ENCODE measurements around the gene FFAR4. TPM values are rescaled to one million over a fixed set of nuclear protein-coding genes. Genes with fewer than 3 reads are reported as not detected.

The FFAR4 gene
- total and polyA plus RNA-seq, 2 of the 8 experiments (the other 6 are each of a cell fraction or from before 2014, with no cell fraction given): not detected

- peaks cover 10 to 37% (median 29%) of the 10 kb centered on the region in 4 experiments for H3K27me3 ChIP-seq (replicated peaks in 1 of 4; ENCODE audit: control insufficient read depth in 3 of 4, extremely low read depth in 1 of 4, insufficient read depth in 3 of 4, low read length in 3 of 4)
- H2AFZ ChIP-seq (ENCODE audit: low read length): no peak overlapping the region
- no peak overlapping the region for H3K23ac ChIP-seq (ENCODE audit: insufficient read length)
- H2BK120ac ChIP-seq (replicated peaks; ENCODE audit: low read depth, low read length): no peak overlapping the region
- H2AK5ac ChIP-seq (ENCODE audit: low read depth, low read length): no peak overlapping the region
- CTCF ChIA-PET (ENCODE audit: partially characterized antibody): interaction anchor here (0.6 to 1.3 kb wide), 3 partner anchors 17 to 196 kb away, joined by 3 to 4 read pairs (median 3); no protein-coding TSS in a partner anchor
- no peak overlapping the region for H2BK5ac ChIP-seq (ENCODE audit: low read depth, low read length)
- no peak overlapping the region for H3K56ac ChIP-seq (replicated peaks; ENCODE audit: insufficient read length, low read depth, low read length)
- FAIRE-seq (no peak), DNase-seq (ENCODE audit: low read depth in 1 of 2, low spot score in 2 of 2) (no peak)
- no peaks in the 10 kb centered on the region for H3K79me2 ChIP-seq (ENCODE audit: control insufficient read depth in 1 of 2, insufficient read depth in 2 of 2, low read length in 2 of 2)
- no peaks in the 10 kb centered on the region for H4K20me1 ChIP-seq (replicated peaks in 1 of 2; ENCODE audit: control insufficient read depth in 1 of 2, insufficient read depth in 2 of 2, low read length in 2 of 2)
- H3K18ac ChIP-seq (ENCODE audit: extremely low read depth, low read length): no peak overlapping the region
- H3K9me3 ChIP-seq (ENCODE audit: insufficient read depth in 2 of 2, low read depth in 1 of 2, low read length in 1 of 2): no peaks in the 10 kb centered on the region
- no peak overlapping the region for H2BK12ac ChIP-seq (ENCODE audit: low read depth, low read length)
- H3K4me1 ChIP-seq (replicated peaks in 1 of 4; ENCODE audit: control insufficient read depth in 3 of 4, insufficient read depth in 4 of 4, low read length in 3 of 4): peaks cover 0 to 1% (median 0%) of the 10 kb centered on the region in 4 experiments; a peak in 1 of 7 replicates
- H2BK20ac ChIP-seq (ENCODE audit: low read length): no peak overlapping the region
- H3K79me1 ChIP-seq (ENCODE audit: low read depth, low read length): no peaks in the 10 kb centered on the region
- H4K5ac ChIP-seq (ENCODE audit: insufficient read length, low read depth, low read length): no peak overlapping the region
- no peak overlapping the region for H3K14ac ChIP-seq (ENCODE audit: insufficient read length)
- H4K8ac ChIP-seq (ENCODE audit: extremely low read depth, insufficient read depth, low read length): no peak overlapping the region
- no peak overlapping the region for H3K9ac ChIP-seq (replicated peaks in 1 of 4; ENCODE audit: extremely low read depth in 1 of 4, low read depth in 3 of 4, low read length in 3 of 4)
- H2BK15ac ChIP-seq (ENCODE audit: low read length): no peak overlapping the region
- no peak overlapping the region for H3K27ac ChIP-seq (ENCODE audit: low read depth, low read length)
- no peaks in the 10 kb centered on the region for H3K36me3 ChIP-seq (ENCODE audit: control insufficient read depth in 2 of 4, insufficient read depth in 4 of 4, low read length in 3 of 4)
- POLR2A ChIA-PET (ENCODE audit: partially characterized antibody): no interaction called here
- H3K4ac ChIP-seq (replicated peaks; ENCODE audit: insufficient read length, low read depth, low read length): no peak overlapping the region
- H3K23me2 ChIP-seq (ENCODE audit: low read depth, low read length): no peaks in the 10 kb centered on the region
- H3K4me3 ChIP-seq (ENCODE audit: extremely low read depth in 1 of 4, insufficient read depth in 2 of 4, low read depth in 3 of 4, low read length in 4 of 4): no peak overlapping the region
- H3K4me2 ChIP-seq (ENCODE audit: insufficient read depth in 1 of 2, low read depth in 2 of 2, low read length in 2 of 2): no peak overlapping the region
- no peak overlapping the region for H4K91ac ChIP-seq (replicated peaks; ENCODE audit: insufficient read length, low read length)
- 87% methylated on average over 10 of the region's 10 CpGs; no CpG with 5 or more reads in 1 of the 2 experiments for WGBS, 2 experiments (ENCODE audit: extremely low coverage in 1 of 2, insufficient coverage in 1 of 2, insufficient read length in 1 of 2, insufficient replicate concordance in 2 of 2, low coverage in 1 of 2, low lambda C conversion rate in 2 of 2, missing lambda C conversion rate in 1 of 2)
- TF ChIP-seq CEBPB (IDR thresholded peaks at IDR 0.05; ENCODE audit: low read depth, low read length) (no peak), BCL11A (IDR thresholded peaks at IDR 0.05; ENCODE audit: low read depth in 2 of 2, low read length in 2 of 2) (no peak), POLR2A (IDR thresholded peaks at IDR 0.05; ENCODE audit: control extremely low read depth in 1 of 2, low read depth in 2 of 2, low read length in 2 of 2) (no peak), CHD1 (IDR thresholded peaks at IDR 0.05; ENCODE audit: low read depth, low read length) (no peak), CTBP2 (IDR thresholded peaks at IDR 0.05; ENCODE audit: borderline replicate concordance, insufficient read depth, insufficient read length, low read length) (no peak), SP2 (IDR thresholded peaks at IDR 0.05; ENCODE audit: low read length) (no peak), GTF2F1 (IDR thresholded peaks at IDR 0.05; ENCODE audit: borderline replicate concordance, low read depth, low read length) (no peak), RFX5 (IDR thresholded peaks at IDR 0.05; ENCODE audit: borderline replicate concordance, low read depth, low read length) (no peak), POU5F1 (IDR thresholded peaks at IDR 0.05; ENCODE audit: low read depth, low read length) (no peak), SP1 (IDR thresholded peaks at IDR 0.05; ENCODE audit: low read depth, low read length) (no peak)
- TF ChIP-seq, protein P1, sequence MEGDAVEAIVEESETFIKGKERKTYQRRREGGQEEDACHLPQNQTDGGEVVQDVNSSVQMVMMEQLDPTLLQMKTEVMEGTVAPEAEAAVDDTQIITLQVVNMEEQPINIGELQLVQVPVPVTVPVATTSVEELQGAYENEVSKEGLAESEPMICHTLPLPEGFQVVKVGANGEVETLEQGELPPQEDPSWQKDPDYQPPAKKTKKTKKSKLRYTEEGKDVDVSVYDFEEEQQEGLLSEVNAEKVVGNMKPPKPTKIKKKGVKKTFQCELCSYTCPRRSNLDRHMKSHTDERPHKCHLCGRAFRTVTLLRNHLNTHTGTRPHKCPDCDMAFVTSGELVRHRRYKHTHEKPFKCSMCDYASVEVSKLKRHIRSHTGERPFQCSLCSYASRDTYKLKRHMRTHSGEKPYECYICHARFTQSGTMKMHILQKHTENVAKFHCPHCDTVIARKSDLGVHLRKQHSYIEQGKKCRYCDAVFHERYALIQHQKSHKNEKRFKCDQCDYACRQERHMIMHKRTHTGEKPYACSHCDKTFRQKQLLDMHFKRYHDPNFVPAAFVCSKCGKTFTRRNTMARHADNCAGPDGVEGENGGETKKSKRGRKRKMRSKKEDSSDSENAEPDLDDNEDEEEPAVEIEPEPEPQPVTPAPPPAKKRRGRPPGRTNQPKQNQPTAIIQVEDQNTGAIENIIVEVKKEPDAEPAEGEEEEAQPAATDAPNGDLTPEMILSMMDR (IDR thresholded peaks at IDR 0.05; ENCODE audit: control extremely low read depth in 1 of 3, insufficient read depth in 1 of 3, low read depth in 1 of 3, low read length in 3 of 3): no peak
Measured at GRCh38 chr10:93573051-93573909, 6.8 kb downstream of the FFAR4 start.

All from H1 (cell line).